ENCODE data around the gene TFDP1.

DNA sequence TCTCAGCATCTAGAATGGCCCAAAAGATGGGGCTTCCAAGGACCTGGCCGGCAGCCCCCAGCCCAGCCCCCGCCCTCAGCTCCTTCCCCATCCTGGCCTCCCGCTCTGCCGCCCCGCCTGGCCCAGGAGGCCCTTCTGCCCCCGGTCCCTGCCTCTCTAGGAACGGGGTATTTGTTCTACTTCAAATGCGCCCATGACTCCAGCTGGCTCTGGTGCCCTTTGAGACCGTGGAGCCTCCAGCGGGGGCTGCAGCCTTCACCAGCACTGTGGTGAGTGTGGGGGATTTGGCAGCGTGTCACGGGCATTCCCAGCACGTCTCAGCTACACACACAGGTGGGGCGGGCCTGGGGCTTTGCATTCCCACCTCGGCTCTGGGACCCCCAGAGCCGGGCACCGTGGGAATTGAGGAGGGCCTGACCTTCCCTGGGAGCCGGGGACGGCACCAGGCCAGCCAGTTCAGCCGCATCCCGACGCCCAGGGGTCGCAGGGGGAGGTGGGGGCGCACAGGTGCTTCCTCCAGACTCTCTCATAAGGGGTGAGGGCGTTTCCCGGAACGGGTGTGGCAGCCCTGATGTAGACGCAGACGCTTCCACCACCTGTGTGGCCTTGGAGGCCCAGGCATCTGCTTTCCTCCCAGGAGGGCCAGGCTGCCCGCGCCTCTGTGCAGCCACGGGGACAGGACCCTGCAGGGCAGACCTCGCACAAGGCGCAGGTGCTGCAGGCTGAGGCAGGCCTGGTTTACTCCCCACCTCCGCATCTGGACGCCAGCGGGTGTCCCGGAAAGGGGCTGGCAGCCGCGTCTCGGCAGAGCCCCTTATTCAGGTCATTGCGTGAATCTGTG is 72.5 kb downstream of the TFDP1 start:
- TF ChIP-seq POLR2A (IDR thresholded peaks at IDR 0.05; ENCODE audit: low read depth, low read length) (no peak), MAZ (IDR thresholded peaks at IDR 0.05; ENCODE audit: borderline replicate concordance, low read depth, low read length) (no peak), RAD21 (IDR thresholded peaks at IDR 0.05; ENCODE audit: low read length) (no peak), RFX5 (IDR thresholded peaks at IDR 0.05; ENCODE audit: low read depth, low read length) (no peak), SMC3 (IDR thresholded peaks at IDR 0.05; ENCODE audit: low read depth, low read length) (no peak)
- TF ChIP-seq, protein P1, sequence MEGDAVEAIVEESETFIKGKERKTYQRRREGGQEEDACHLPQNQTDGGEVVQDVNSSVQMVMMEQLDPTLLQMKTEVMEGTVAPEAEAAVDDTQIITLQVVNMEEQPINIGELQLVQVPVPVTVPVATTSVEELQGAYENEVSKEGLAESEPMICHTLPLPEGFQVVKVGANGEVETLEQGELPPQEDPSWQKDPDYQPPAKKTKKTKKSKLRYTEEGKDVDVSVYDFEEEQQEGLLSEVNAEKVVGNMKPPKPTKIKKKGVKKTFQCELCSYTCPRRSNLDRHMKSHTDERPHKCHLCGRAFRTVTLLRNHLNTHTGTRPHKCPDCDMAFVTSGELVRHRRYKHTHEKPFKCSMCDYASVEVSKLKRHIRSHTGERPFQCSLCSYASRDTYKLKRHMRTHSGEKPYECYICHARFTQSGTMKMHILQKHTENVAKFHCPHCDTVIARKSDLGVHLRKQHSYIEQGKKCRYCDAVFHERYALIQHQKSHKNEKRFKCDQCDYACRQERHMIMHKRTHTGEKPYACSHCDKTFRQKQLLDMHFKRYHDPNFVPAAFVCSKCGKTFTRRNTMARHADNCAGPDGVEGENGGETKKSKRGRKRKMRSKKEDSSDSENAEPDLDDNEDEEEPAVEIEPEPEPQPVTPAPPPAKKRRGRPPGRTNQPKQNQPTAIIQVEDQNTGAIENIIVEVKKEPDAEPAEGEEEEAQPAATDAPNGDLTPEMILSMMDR (conservative IDR thresholded peaks at IDR 0.05; ENCODE audit: low read depth, low read length), result no peak
- TF ChIP-seq, protein P2, sequence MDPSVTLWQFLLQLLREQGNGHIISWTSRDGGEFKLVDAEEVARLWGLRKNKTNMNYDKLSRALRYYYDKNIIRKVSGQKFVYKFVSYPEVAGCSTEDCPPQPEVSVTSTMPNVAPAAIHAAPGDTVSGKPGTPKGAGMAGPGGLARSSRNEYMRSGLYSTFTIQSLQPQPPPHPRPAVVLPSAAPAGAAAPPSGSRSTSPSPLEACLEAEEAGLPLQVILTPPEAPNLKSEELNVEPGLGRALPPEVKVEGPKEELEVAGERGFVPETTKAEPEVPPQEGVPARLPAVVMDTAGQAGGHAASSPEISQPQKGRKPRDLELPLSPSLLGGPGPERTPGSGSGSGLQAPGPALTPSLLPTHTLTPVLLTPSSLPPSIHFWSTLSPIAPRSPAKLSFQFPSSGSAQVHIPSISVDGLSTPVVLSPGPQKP (IDR thresholded peaks at IDR 0.05; ENCODE audit: borderline replicate concordance, low read depth, low read length), result no peak
